Dedifferentiated amniotic fluid mesenchymal stem cell (primary cell): Measurements from ENCODE around the gene FAU.
"Not testable (repeated sequence)": the region's sequence is repeated elsewhere in the genome, so short reads cannot be mapped to it uniquely, and the experiment has no call there.

Source experiments
- DNase-seq: peaks from one replicate; pipeline ENCODE4 v3.0.0-alpha.2; 2016; ENCODE audit errors: extremely low spot score

FAU gene

DNA sequence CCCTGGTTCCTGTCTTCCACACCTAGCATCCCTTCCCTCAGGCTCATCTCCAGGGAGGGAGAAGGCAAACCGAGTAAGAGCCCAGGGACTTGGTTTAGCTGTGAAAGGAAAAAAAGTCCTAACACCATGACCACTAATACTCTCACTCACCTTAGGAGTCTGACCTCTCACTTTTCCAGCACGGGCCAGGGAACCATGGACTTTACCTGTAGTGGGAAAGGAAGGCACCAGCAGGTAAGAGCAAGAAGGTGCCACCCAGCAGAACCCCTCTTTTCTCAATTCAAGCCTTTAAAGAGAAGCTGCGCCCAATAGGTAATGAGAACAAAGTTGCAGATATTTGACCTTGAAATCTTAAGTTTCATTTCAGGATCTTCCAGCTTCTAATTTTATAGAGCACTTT lies 1.1 kb downstream of the FAU start:
- no peak for DNase-seq

DNA sequence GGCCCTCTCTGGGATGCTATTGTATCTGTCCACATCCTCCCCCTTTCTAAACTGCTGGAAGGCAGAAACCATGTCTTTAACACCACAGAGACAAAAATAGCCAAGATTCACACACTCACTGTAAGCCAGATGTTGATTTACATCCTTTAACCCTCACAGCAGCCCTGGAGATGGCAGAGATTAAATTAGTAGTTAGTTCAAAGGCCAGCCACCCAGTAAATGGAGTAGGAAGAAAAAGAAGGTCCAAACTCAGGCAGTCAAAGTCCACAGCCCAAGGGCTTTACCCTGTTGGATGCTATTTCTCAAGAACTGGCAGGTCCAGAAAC lies 2.3 kb downstream of the FAU start:
- no peak for DNase-seq

DNA sequence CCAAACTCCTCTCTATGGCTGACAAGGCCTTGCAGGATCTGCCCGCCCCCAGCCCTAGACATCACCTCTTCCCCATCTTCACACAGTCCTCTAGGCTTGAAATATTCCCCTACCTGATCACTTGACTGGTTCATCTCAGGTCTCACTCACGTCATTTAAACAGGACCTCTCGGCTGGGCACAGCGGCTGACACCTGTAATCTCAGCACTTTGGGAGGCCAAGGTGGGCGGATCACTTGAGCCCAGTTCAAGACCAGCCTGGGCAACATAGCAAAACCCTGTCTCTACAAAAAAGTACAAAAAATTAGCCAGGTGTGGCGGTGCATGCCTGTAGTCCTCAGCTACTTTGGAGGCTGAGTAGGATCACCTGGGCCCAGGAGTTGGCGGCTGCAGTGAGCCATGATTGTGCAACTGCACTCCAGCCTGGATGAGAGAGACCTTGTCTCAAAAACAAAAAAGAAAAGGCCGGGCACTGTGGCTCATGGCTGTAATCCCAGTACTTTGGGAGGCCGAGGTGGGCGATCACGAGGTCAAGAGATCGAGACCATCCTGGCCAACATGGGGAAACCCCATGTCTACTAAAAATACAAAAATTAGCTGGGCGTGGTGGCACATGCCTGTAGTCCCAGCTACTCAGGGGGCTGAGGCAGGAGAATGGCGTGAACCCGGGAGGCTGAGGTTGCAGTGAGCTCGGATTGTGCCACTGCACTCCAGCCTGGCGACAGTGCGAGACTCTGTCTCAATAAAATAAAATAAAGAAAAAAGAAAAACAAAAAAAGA lies 2.9 kb downstream of the FAU start:
- not testable (repeated sequence) for DNase-seq

DNA sequence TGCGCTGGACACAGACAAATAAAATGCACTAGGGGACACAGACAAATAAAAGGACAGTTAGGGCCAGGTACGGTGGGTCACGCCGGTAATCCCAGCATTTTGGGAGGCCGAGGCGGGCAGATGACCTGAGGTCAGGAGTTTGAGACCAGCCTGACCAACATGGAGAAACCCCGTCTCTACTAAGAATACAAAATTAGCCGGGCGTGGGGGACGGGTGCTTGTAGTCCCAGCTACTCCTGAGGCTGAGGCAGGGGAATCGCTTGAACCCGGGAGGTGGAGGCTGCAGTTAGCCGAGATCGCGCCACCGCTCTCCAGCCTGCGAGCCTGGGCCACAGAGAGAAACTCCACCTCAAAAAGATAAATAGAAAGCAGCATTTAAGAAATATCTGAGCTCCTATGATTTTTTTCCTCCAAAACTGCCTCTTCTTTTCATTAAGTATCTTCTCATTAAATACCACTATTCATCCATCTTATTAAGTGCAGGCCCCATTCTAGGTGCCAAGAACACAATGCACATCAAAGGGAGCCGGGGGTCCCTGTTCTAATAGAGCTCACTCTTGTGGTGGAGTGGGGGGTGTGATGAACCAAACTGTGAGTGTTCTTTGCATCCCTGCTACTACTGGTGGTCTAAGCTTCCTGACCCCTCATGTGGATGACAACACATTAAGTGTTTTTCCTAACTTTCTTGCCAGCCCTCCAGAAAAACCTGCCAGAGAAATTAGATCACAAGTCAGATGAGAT lies 3.7 kb downstream of the FAU start:
- no peak for DNase-seq

DNA sequence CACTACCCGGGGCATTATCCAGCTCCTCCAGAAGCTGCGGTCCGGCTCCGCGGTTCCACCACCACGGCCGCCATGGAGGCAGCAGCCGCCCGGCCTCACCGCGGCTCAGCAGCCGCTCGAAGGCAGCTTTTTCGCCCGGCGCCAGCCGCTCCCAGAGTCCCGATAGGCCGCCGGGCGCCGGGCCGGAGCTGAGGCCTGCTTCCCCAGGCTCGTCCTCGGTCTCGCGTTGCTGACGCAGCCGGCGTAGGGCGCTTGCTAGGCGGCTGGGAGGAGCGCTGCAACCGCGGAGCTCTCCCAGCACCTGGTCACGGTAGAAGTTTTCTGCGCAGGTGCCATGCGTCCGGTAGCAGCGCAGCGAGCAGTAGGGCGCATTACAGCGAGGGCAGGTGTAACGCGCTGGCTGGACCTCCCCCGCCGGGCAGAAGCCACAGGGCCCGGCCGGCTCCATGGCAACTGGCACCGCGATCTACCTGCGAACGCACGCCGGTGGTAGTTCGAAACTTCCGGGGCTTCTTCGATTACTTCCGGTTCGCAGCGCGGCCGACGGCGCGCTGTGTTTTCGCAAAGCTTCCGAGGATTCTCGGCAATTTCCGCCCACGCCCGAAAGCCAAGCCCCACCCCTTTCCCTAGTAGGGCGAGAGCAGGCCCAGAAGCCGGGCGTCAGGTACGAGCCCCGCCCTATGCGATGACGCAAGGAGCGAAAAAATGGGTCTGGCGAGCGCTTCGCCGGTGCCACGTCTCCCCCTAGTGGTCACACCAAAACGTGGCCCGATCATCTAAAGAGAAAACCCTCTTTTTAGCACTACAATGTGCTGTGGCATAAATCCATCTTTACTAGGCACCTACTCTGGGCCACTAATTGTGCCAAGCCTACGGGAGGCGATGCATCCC lies 4.5 kb downstream of the FAU start, which contains the start of gene ZNHIT2:
ZNHIT2 (minus strand) TSS at position 496 of the 891 bp plus-strand sequence; CDS start at position 448, 48 bp downstream.
- DNase-seq, result peak; percentile 99

DNA sequence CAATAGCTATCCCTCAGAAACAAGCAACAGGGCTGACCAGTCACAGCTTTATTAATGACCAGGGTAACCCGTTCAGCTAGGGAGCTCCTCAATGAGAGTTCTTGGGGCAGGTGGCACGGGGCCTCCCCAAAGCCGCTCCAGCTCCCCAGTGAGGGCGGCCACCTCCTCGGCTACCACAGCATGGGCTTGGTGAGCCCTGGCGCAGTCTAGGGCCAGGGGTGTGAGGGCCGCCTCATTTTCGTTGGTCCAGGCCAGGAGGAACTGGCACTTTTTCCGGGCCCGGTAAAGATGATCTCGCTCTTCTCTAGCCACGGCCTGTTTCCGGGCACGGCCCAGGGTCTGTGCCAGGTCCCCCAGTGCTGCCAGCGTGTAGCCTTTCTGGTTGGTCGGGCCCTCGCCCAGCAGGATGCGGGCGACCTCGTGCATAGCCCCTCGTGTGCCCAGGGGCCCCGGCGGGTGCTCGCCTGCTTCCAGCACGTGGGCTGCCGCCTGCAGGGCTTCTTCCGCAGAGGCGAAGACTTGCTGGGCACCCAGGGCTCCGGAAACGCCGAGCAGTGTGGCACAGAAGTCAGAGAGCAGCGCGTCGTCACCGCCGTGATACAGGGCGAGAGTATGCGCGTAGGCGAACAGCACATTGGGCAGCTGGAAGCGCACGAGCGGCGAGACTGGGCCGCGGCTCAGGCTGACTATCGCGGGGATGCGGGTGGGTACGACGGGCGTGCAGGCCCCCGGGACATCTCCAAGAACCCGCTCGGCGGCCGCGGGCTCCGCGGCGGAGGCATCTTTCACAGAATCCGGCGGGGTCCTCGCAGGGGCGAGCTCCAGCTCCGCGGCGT lies 5.3 kb downstream of the FAU start:
- DNase-seq, result peak; percentile 50

DNA sequence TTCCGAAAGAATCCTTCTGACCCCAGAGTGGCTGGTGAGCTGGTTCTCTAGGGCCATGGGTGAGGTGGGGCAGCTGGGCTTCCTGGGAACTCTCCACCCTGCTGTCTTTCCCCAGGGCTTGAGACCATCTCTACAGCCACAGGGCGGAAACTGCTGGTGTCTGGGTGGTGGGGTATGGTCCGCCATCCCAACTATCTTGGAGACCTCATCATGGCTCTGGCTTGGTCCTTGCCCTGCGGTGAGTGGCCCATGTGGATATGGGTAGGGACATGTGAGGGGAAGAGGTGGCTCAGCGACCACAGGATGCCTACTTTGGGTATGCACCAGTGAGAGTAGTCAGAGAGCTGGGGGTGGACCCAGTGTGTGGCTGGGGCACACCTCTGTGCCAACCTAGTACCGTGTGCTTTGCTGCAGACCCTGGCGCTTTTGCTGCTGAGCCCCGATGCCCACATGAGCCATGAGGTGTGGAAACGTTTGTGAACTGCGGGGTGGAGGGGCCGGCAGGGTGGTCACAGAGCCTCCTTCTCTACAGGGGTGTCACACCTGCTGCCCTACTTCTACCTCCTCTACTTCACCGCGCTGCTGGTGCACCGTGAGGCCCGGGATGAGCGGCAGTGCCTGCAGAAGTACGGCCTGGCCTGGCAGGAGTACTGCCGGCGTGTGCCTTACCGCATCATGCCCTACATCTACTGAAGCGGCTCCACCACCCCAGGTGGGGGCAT lies 6.4 kb downstream of the FAU start:
- no peak for DNase-seq

DNA sequence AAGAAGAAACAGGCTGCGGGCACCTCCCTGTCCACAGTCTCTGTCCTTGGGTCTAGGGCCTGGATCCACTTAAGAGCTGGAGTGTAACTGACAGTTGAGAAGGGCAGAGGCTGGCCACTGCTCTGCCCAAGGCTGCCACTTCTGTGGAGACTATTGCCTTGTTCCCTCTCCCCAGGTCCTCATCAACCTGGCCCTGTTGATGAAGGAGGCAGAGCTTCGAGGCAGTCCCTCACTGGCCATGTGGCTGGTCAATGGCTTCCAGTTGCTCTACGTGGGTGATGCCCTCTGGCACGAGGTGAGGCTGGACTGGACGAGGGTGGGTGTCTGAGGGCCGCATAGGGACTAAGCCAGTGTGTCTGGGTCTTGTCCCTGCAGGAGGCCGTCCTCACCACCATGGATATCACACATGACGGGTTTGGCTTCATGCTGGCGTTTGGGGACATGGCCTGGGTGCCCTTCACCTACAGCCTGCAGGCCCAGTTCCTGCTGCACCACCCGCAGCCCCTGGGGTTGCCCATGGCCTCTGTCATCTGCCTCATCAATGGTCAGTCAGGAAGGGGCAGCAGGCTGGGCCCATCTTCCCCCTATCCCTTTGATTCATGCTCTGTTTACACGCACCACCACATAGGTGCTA lies 7.3 kb downstream of the FAU start:
- DNase-seq, result no peak

DNA sequence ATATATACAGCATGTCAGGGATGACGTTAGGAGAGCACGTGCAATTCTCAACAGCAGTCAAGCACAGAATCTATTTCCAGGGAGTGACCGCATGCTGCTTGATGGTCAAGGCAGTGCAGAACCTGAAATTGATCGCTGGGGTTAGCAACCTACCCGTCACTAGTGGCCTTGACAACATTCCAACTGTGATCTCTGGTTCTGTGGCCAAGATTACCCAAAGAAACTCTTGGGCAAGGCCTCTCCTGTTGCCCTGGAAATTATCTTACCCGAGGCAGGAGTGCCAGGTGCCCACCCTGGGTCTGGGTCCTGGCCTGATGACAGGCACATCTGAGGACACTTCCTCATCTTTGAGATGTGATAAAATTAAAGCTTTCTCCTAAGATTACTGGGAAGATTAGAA lies 8.1 kb downstream of the FAU start:
- no peak for DNase-seq

DNA sequence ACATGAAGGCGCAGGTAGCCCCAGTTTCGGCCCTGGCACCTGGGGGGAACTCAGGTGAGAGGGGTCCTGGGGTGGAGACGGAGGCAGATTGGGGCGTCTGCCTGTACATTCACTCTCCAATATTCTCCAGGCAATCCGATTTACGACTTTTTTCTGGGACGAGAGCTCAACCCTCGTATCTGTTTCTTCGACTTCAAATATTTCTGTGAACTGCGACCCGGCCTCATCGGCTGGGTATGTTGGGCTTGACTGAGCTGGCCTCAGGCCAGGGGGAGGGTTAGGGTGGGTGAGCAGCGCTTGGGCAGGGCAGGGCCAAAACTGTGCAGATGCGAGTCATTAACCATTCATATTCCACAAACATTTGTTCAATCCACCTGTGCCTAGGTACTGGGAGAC lies 8.6 kb downstream of the FAU start:
- no peak for DNase-seq

DNA sequence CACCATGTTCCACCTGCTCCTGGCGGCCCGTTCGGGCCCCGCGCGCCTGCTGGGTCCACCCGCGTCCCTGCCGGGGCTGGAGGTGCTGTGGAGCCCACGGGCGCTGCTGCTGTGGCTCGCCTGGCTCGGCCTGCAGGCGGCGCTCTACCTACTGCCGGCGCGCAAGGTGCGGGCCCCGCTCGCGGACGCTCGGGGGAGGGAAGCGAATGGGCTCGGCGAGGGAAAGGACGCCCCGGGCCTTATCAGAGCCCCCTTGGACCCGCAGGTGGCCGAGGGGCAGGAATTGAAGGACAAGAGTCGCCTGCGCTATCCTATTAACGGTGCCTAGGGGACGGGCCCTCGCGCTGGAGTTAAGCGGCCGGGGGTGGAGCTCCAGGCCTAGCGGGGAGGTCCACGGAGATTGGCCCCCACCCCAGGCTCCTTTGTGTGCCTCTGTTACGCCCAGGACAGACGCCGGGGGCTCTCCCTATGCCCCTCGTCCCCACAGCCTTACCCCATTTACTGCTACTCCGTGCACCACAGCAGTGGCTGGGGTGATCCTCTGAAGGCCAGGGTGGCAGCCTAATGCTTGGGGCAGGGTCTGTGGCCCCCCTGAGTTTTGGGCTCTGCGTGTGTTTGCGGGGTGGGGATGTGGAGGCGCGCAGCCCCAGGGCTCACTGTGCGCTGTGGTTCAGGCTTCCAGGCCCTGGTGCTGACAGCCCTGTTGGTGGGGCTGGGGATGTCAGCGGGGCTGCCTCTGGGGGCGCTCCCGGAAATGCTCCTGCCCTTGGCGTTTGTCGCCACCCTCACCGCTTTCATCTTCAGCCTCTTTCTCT lies 9.2 kb downstream of the FAU start:
- no peak for DNase-seq

DNA sequence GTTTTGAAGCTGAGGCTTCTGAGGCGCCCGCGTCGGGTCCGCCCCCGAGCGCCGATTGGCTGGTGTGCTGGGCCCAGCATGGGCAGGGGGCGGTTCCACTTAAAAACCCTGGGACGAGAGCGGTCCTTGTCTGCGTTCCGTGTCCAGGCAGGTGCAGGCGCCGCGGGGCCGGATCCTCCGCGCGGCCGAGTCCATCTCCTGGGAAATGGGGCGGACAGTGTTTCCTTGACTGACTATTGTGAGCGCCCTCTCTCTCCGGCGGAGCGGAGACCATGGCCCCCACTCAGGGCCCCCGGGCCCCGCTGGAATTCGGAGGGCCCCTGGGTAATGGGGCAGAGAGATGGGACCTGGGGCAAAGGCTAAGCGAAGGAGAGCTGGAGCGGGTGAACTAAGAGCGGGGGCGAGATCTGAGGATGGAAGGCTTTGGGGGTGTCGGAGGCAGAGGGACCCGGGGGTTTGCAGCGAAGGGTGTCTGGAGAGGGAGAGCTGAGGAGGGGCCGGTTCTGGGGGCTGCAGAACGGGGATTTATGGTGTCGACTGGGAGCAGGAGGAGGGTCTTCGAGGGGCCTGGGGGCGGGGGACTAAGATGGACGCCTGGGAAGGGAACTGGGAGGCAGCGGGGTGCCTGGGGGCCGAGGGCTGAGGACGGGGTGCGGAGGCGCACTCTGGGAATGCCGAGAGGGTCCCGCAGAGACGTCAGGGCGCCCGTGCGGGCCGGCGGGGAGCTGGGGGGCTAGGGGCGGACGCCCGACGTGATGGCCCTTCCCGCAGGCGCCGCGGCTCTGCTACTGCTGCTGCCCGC lies 10.0 kb downstream of the FAU start, which contains the start of gene TM7SF2:
TM7SF2 (plus strand) TSS at position 129 of the 802 bp plus-strand sequence; CDS start at position 273, 144 bp downstream.
- peak; percentile 56 for DNase-seq

DNA sequence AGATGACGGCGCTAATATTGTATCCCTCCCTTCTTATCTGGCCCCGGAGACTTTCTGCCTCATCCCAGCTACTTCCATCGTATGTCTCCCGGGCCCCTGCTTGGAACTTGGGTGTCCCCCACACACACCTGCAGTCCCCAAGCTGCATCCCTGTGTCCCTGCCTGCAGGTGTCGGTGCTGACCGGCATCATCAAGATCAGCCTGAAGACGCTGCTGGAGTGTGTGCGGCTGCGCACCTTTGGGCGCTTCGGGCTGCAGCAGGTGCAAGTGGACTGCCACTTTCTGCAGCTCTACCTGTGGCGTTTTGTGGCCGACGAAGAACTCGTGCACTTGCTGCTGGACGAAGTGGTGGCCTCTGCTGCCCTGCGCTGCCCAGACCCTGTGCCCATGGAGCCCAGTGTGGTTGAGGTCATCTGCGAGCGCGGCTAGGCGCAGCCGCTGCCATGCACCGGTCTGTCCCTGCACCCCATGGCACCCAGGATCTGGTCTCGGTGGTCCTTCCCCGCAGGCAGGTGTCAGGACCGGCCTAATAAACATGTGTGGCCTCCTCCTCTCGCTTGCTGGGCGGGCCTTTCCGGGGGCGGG lies 10.7 kb downstream of the FAU start:
- DNase-seq, result no peak

DNA sequence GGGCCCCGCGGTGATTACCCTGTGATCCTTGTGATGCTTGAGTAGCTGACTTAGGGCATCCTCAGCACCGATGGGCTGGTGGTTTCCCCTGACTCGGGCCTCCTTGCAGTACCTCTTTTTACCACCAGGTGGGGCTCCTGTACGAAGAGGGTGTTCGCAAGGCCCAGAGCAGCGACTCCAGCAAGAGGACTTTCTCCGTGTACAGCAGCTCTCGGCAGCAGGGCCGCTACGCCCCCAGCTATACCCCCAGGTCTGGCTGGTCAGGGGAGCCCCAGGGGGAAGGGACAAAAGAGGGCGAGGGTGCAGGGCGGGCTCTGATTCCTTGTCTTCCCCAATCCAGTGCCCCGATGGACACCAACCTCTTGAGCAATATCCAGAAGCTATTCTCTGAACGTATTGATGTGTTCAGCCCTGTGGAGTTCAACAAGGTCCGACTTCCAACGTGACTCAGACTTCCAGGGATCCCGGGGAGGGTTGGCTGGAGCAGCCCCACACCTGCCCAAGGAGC lies 11.5 kb downstream of the FAU start:
- peak; percentile 82 for DNase-seq

DNA sequence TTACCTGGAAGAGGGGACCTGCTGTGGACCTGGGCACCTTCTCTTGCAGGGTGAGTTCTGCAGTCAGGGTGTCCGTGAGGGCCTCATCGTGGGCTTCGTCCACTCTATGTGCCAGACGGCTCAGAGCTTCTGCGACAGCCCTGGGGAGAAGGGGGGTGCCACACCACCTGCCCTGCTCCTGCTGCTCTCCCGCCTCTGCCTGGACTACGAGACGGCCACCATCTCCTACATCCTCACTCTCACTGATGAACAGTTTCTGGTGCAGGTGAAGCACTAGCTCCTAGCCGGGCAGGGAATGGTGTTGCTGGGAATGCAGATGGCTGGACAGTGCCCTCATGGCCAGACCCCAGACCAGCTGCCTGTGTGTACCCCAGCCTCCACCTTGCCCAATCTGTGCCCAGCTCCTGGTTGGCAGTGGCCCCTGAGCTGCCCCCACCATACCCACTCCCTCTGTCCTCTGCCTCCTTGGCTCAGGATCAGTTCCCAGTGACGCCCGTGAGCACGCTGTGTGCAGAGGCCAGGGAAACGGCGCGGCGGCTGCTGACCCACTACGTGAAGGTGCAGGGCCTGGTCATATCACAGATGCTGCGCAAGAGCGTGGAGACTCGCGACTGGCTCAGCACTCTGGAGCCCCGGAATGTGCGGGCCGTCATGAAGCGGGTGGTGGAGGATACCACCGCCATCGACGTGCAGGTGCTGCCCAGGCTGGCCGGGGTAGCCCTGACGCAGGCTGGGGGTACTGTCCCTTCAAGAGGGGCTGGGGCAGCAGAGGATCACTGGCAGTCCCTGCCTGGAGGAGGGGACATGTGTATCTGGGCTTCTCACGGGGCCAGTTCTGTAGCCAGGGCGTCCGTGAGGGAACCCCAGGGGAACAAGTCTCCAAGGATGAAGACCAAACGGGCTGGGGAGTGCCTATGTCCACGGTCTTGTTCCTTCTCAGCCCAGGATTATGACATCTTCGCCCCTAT lies 12.4 kb downstream of the FAU start:
- no peak for DNase-seq

DNA sequence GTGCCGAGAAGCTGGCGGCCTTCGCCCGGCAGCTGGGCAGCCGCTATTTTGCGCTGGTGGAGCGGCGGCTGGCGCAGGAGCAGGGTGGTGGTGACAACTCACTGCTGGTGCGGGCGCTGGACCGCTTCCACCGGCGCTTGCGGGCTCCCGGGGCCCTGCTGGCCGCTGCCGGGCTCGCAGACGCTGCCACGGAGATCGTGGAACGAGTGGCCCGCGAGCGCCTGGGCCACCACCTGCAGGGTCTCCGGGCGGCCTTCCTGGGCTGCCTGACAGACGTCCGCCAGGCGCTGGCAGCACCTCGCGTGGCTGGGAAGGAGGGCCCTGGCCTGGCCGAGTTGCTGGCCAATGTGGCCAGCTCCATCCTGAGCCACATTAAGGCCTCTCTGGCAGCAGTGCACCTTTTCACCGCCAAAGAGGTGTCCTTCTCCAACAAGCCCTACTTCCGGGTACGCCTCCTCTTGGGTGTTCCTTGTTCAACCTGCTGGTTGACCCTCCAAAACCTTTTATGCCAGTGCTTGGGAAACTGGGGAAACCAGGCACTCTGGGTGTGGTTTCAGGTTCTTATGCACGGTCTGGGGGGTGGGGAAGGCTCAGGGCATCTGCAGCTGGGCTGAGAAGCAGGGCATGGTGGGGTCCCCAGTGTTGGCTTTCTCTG lies 13.3 kb downstream of the FAU start:
- DNase-seq, result no peak
